ENCODE measurements around the gene NAMPT. TPM values are rescaled to one million over a fixed set of nuclear protein-coding genes. Genes with fewer than 3 reads are reported as not detected.

The NAMPT gene
- total RNA-seq, 1 donor from 2014 or later, result 184 TPM

GRCh38 chr7:106248600-106248999 lies 36.2 kb downstream of the NAMPT start:
- no peak overlapping the region for H3K4me3 ChIP-seq
- no peak for DNase-seq
- H3K4me1 ChIP-seq, result no peaks in the 10 kb centered on the region
- intact Hi-C loops (cut with DNase I), result no loop called here
- H3K27ac ChIP-seq, result no peak overlapping the region
- no peak for TF ChIP-seq CTCF (IDR thresholded peaks at IDR 0.05)
- H3K36me3 ChIP-seq, result peaks cover 60% of the 10 kb centered on the region
- H3K9me3 ChIP-seq, result no peaks in the 10 kb centered on the region
- no peak for ATAC-seq
- H3K27me3 ChIP-seq, result no peaks in the 10 kb centered on the region

DNA sequence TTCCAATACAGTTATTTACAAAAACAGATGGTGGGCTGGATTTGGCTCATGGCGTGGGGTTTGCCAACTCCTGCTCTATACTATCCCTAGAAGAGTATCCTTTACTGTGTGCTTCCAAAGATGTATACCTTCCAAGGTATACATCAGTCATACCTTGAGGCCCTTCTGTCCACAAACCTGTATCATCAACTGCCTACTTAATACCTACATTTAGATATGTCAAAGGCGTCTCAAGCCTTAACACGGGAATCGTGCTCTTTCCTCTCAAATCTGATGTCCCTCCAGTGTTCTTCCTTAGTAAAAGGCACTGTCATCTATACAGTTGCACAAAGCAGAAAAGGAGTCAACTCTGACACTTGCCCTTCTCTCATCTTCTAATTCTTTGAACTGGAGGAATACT lies 36.9 kb downstream of the NAMPT start:
- Histone ChIP-seq H3K9me3 (no peaks in the 10 kb centered on the region), H3K27me3 (no peaks in the 10 kb centered on the region), H3K4me1 (no peaks in the 10 kb centered on the region), H3K27ac (no peak overlapping the region), H3K4me3 (no peak overlapping the region), H3K36me3 (peaks cover 52% of the 10 kb centered on the region)
- ATAC-seq (no peak), DNase-seq (no peak)
- TF ChIP-seq CTCF (IDR thresholded peaks at IDR 0.05), result no peak
- intact Hi-C loops (cut with DNase I), result no loop called here

DNA sequence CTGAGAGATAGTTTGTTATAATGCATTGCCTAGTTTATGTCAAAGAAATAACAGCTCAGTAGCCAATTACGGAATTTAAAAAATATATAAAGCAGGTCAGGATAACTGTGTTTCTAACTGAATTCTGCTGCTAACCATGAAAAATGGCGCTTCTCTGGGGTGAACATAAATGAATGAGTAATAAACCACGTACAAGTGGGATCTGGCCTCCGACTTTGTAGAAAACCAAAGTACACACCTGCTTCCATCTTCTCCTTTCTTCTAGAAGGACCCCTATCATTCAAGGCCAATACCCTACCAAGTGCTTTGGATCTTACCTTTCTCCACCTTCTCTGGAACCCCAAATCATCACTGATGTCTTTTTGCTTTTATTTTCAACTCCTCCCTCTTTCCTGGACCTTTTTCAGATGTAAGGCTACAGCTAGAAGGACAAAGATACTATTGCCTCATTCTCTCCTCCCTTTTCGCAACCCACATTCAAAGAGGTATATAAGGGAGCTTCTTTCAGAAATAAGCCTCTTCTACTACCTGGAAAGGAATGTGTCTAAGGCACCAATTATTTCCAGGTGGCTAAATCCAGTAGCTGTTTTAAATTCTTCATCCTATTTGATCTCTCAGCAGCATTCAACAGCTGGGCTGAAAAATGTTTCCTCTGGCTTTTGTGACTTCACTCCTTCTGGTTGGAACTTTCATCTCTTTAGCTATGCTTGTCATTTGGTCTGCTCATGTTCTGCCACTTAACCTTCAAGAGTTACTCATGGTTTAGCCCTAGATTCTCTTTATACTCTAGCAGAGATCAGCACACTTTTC lies 37.7 kb downstream of the NAMPT start:
- no peak for DNase-seq
- no peak for ATAC-seq
- intact Hi-C loops (cut with DNase I), result no loop called here
- no peaks in the 10 kb centered on the region for H3K9me3 ChIP-seq
- no peak overlapping the region for H3K4me3 ChIP-seq
- peaks cover 45% of the 10 kb centered on the region for H3K36me3 ChIP-seq
- TF ChIP-seq CTCF (IDR thresholded peaks at IDR 0.05), result no peak
- no peaks in the 10 kb centered on the region for H3K27me3 ChIP-seq
- no peaks in the 10 kb centered on the region for H3K4me1 ChIP-seq
- H3K27ac ChIP-seq, result no peak overlapping the region

DNA sequence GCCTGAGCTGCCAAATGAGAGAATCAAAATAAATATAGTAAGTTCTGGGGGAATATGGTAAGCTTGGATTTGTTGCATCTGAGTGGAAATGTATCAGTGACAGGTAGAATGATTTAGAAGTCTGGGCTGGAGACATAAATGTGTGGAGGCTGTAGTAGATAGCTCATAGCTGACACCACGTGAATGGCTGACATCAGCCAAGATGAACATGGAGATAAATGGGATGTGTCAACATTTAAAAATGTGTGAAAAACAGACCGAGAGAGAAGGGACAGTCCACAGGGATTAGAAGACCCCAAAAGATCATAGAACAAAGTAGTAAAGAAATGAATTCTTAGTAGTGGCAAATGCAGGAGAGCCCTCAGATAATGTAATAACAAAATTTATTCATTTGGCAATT lies 40.9 kb downstream of the NAMPT start:
- no peak overlapping the region for H3K27ac ChIP-seq
- H3K4me3 ChIP-seq, result no peak overlapping the region
- no peaks in the 10 kb centered on the region for H3K9me3 ChIP-seq
- ATAC-seq, result no peak
- H3K36me3 ChIP-seq, result peaks cover 19% of the 10 kb centered on the region
- TF ChIP-seq CTCF (IDR thresholded peaks at IDR 0.05), result no peak
- no peaks in the 10 kb centered on the region for H3K4me1 ChIP-seq
- no peaks in the 10 kb centered on the region for H3K27me3 ChIP-seq
- intact Hi-C loops (cut with DNase I), result no loop called here
- no peak for DNase-seq

GRCh38 chr7:106239406-106239805 lies 45.4 kb downstream of the NAMPT start:
- intact Hi-C loops (cut with DNase I), result no loop called here
- Histone ChIP-seq H3K27me3 (no peaks in the 10 kb centered on the region), H3K4me3 (no peak overlapping the region), H3K9me3 (no peaks in the 10 kb centered on the region), H3K4me1 (peaks cover 3% of the 10 kb centered on the region), H3K36me3 (no peaks in the 10 kb centered on the region), H3K27ac (no peak overlapping the region)
- DNase-seq (no peak), ATAC-seq (peak; percentile 47)
- no peak for TF ChIP-seq CTCF (IDR thresholded peaks at IDR 0.05)

All from upper lobe of right lung (tissue), 1 donor.